Neural cell (in vitro differentiated cells): ENCODE measurements around the gene RTL1. TPM values are rescaled to one million over a fixed set of nuclear protein-coding genes. Genes with fewer than 3 reads are reported as not detected.

Experiments
- H2AFZ ChIP-seq: fragments of 200-600, 300-800 bp; sonication (generic), shearing (Covaris generic); 2 replicates; pipeline ENCODE4 v1.6.0; 2014; ENCODE audit warnings: low read depth, mild to moderate bottlenecking, antibody characterized with exemption, low read length, moderate library complexity
- H3F3A ChIP-seq: fragments of 200-600 bp; shearing (Covaris generic); 2 replicates; pipeline ENCODE4 v1.6.1; 2016; ENCODE audit warnings: mild to moderate bottlenecking, moderate library complexity, mixed read lengths, antibody characterized with exemption, low read length; ENCODE audit not compliant: insufficient read depth, poor library complexity, severe bottlenecking
- H3K27ac ChIP-seq: fragments of 200-600, 300-800 bp; sonication (generic), shearing (Covaris generic); 2 replicates; pipeline ENCODE4 v1.5.1; 2014; ENCODE audit warnings: mild to moderate bottlenecking, low read length, moderate library complexity
- H3K27me3 ChIP-seq: fragments of 300-800, 200-600 bp; sonication (generic), shearing (Covaris generic); 2 replicates; pipeline ENCODE4 v1.6.0; 2014; ENCODE audit warnings: mild to moderate bottlenecking, low read depth, low read length, moderate library complexity; ENCODE audit not compliant: insufficient read depth
- H3K36me3 ChIP-seq: fragments of 300-800, 200-600 bp; sonication (generic), shearing (Covaris generic); 2 replicates; pipeline ENCODE4 v1.5.1; 2014; ENCODE audit warnings: mild to moderate bottlenecking, antibody characterized with exemption, low read length, moderate library complexity; ENCODE audit not compliant: insufficient read depth
- H3K4me2 ChIP-seq: fragments of 300-800, 200-600 bp; sonication (generic), shearing (Covaris generic); 2 replicates; pipeline ENCODE4 v1.6.0; 2014; ENCODE audit warnings: mild to moderate bottlenecking, low read length
- H3K4me3 ChIP-seq: fragments of 300-800, 200-600 bp; sonication (generic), shearing (Covaris generic); 2 replicates; pipeline ENCODE4 v1.5.1; 2014; ENCODE audit warnings: mild to moderate bottlenecking, low read length, moderate library complexity
- H3K79me2 ChIP-seq: fragments of 200-600 bp; shearing (Covaris generic); replicated peaks from 2 replicates; pipeline ENCODE4 v1.6.0; 2014; ENCODE audit warnings: mild to moderate bottlenecking, low read length, moderate library complexity; ENCODE audit not compliant: insufficient read depth
- H3K9ac ChIP-seq: fragments of 300-800, 200-600 bp; sonication (generic), shearing (Covaris generic); 2 replicates; pipeline ENCODE4 v1.6.1; 2016; ENCODE audit warnings: mild to moderate bottlenecking, low read length, mixed read lengths
- H3K9me2 ChIP-seq: fragments of 200-600 bp; shearing (Covaris generic); 2 replicates; pipeline ENCODE4 v1.6.1; 2016; ENCODE audit warnings: mild to moderate bottlenecking, low read length, mixed read lengths; ENCODE audit not compliant: insufficient read depth
- H3K9me3 ChIP-seq: fragments of 200-600, 300-800 bp; sonication (generic), shearing (Covaris generic); 2 replicates; pipeline ENCODE4 v1.6.1; 2016; ENCODE audit warnings: mild to moderate bottlenecking, mixed run types, low read length, moderate library complexity, mixed read lengths
- H4K20me1 ChIP-seq: fragments of 200-600 bp; shearing (Covaris generic); 2 replicates; pipeline ENCODE4 v1.6.1; 2016; ENCODE audit warnings: mild to moderate bottlenecking, mixed run types; ENCODE audit not compliant: insufficient read depth
- EP300 ChIP-seq: fragments of 450-650 bp; conservative IDR thresholded peaks from 2 replicates; pipeline ENCODE4 v1.6.1; 2014; ENCODE audit warnings: antibody characterized with exemption, mild to moderate bottlenecking, moderate library complexity; ENCODE audit not compliant: poor library complexity, severe bottlenecking
- EZH2 ChIP-seq: fragments of 200-600, 300-800 bp; shearing (Covaris generic), sonication (generic); IDR thresholded peaks from 2 replicates; pipeline ENCODE4 v1.6.1; 2014; ENCODE audit warnings: antibody characterized with exemption, low read length, borderline replicate concordance, mild to moderate bottlenecking; ENCODE audit not compliant: insufficient read depth, poor library complexity, severe bottlenecking
- MXI1 ChIP-seq: fragments of 450-650 bp; conservative IDR thresholded peaks from 2 replicates; pipeline ENCODE4 v1.6.1; 2014; ENCODE audit warnings: antibody characterized with exemption, mild to moderate bottlenecking; ENCODE audit not compliant: poor library complexity, severe bottlenecking
- POLR2AphosphoS5 ChIP-seq: IDR thresholded peaks from 2 replicates; pipeline ENCODE4 v1.6.1; 2012
- RAD21 ChIP-seq: fragments of 450-650 bp; conservative IDR thresholded peaks from 2 replicates; pipeline ENCODE4 v1.6.1; 2014; ENCODE audit warnings: antibody characterized with exemption, mild to moderate bottlenecking, moderate library complexity
- SMC3 ChIP-seq: fragments of 450-650 bp; conservative IDR thresholded peaks from 2 replicates; pipeline ENCODE4 v1.6.1; 2014; ENCODE audit warnings: antibody characterized with exemption, mild to moderate bottlenecking, moderate library complexity; ENCODE audit not compliant: poor library complexity
- TAF1 ChIP-seq: IDR thresholded peaks from 2 replicates; pipeline ENCODE4 v1.6.1; 2012; ENCODE audit warnings: low read depth
- polyA plus RNA-seq: library from polyadenylated mRNA; depleted of rRNA; stranded (reverse); fragments of >200 nt; gene quantifications from 2 replicates; pipeline ENCODE4 v1.2.3, GENCODE V29; 2014
- TF ChIP-seq, protein P1 (sequence below): fragments of 450-650 bp; IDR thresholded peaks from 2 replicates; pipeline ENCODE4 v1.5.1; 2014; ENCODE audit warnings: antibody characterized with exemption, mild to moderate bottlenecking, moderate library complexity; ENCODE audit not compliant: poor library complexity, severe bottlenecking
- TF ChIP-seq, protein P2 (sequence below): IDR thresholded peaks from 2 replicates; pipeline ENCODE4 v1.6.1; 2012; ENCODE audit warnings: borderline replicate concordance

The RTL1 gene
- polyA plus RNA-seq, 1 donor from 2014 or later, result not detected

DNA sequence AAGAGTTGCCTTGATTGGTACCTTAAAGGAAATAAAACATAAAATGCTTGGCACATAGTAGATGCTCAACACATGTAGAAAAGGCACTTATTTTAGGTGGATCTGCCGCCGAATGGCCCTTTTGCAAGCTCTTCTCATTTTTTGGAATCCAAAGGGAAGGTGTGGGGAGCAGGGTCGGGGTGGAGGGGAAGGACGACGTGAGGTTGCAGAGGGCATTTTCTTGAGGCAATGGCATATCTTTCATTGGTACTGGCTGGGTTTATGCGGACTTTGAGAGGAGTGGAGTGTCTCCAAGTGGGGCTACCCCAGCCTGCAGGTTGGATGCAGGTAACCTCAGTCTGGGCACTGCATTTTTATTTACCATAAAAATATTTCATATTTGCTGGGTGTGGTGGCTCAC is 8.1 kb downstream of the RTL1 start:
- H2AFZ ChIP-seq, result no peak overlapping the region
- H3K36me3 ChIP-seq, result no peaks in the 10 kb centered on the region
- no peak overlapping the region for H3K9ac ChIP-seq
- no peaks in the 10 kb centered on the region for H3K9me2 ChIP-seq
- TF ChIP-seq, protein P1, sequence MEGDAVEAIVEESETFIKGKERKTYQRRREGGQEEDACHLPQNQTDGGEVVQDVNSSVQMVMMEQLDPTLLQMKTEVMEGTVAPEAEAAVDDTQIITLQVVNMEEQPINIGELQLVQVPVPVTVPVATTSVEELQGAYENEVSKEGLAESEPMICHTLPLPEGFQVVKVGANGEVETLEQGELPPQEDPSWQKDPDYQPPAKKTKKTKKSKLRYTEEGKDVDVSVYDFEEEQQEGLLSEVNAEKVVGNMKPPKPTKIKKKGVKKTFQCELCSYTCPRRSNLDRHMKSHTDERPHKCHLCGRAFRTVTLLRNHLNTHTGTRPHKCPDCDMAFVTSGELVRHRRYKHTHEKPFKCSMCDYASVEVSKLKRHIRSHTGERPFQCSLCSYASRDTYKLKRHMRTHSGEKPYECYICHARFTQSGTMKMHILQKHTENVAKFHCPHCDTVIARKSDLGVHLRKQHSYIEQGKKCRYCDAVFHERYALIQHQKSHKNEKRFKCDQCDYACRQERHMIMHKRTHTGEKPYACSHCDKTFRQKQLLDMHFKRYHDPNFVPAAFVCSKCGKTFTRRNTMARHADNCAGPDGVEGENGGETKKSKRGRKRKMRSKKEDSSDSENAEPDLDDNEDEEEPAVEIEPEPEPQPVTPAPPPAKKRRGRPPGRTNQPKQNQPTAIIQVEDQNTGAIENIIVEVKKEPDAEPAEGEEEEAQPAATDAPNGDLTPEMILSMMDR, result no peak
- no peak for TF ChIP-seq EP300
- no peak for TF ChIP-seq EZH2
- TF ChIP-seq, protein P2, sequence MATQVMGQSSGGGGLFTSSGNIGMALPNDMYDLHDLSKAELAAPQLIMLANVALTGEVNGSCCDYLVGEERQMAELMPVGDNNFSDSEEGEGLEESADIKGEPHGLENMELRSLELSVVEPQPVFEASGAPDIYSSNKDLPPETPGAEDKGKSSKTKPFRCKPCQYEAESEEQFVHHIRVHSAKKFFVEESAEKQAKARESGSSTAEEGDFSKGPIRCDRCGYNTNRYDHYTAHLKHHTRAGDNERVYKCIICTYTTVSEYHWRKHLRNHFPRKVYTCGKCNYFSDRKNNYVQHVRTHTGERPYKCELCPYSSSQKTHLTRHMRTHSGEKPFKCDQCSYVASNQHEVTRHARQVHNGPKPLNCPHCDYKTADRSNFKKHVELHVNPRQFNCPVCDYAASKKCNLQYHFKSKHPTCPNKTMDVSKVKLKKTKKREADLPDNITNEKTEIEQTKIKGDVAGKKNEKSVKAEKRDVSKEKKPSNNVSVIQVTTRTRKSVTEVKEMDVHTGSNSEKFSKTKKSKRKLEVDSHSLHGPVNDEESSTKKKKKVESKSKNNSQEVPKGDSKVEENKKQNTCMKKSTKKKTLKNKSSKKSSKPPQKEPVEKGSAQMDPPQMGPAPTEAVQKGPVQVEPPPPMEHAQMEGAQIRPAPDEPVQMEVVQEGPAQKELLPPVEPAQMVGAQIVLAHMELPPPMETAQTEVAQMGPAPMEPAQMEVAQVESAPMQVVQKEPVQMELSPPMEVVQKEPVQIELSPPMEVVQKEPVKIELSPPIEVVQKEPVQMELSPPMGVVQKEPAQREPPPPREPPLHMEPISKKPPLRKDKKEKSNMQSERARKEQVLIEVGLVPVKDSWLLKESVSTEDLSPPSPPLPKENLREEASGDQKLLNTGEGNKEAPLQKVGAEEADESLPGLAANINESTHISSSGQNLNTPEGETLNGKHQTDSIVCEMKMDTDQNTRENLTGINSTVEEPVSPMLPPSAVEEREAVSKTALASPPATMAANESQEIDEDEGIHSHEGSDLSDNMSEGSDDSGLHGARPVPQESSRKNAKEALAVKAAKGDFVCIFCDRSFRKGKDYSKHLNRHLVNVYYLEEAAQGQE, result no peak
- no peak for TF ChIP-seq SMC3
- TF ChIP-seq POLR2AphosphoS5, result no peak
- TF ChIP-seq TAF1, result no peak
- no peak for TF ChIP-seq RAD21
- no peak overlapping the region for H3K4me2 ChIP-seq
- H4K20me1 ChIP-seq, result no peaks in the 10 kb centered on the region
- H3K4me3 ChIP-seq, result no peak overlapping the region
- no peaks in the 10 kb centered on the region for H3K27me3 ChIP-seq
- H3K27ac ChIP-seq, result no peak overlapping the region
- no peaks in the 10 kb centered on the region for H3K9me3 ChIP-seq
- no peaks in the 10 kb centered on the region for H3F3A ChIP-seq
- no peaks in the 10 kb centered on the region for H3K79me2 ChIP-seq

DNA sequence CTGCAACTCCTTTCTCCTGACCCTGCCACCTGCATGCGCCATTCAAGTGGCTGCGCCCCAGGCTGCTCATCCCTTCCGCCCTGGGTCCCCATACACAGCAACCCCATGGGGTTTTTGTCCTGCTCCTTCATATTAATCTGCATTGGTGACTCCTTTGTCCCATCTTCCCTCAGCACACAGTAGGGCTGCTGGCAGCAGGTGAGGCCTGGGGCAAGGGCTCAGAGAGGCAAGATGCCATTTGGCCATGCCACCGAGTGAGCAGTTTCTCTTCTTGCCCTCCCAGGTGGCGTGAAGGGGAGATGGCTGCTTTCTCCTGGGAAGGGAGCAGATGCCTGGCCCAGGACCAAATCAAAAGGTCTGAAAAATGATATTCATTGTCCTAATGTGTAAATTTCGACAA is 9.1 kb downstream of the RTL1 start:
- Histone ChIP-seq H3K36me3 (no peaks in the 10 kb centered on the region), H3K9me2 (no peaks in the 10 kb centered on the region), H2AFZ (no peak overlapping the region), H3K4me3 (no peak overlapping the region), H3K9ac (no peak overlapping the region), H3K27ac (no peak overlapping the region), H3F3A (no peaks in the 10 kb centered on the region), H3K9me3 (no peaks in the 10 kb centered on the region), H4K20me1 (no peaks in the 10 kb centered on the region), H3K79me2 (no peaks in the 10 kb centered on the region), H3K27me3 (no peaks in the 10 kb centered on the region), H3K4me2 (no peak overlapping the region)
- TF ChIP-seq MXI1, result no peak
- no peak for TF ChIP-seq EZH2
- TF ChIP-seq EP300, result no peak

DNA sequence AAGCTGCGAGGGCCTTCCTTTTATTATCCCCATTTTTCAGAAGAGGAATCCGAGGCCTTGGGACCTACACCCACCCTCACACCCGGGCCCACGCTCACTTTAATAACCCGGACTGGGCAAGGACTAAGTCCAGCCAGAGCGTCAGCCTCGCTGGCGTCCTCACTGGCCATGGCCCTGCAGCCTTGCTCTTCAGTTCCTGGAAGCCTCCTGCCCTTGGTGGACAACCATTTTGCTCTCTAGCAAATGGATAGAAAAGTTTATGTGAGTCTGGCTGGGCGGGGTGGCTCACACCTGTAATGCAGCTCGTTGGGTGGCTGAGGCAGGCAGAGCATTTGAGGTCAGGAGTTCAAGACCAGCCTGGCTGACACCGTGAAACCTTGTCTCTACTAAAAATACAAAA is 9.8 kb downstream of the RTL1 start:
- TF ChIP-seq MXI1 (no peak), EZH2 (no peak), EP300 (no peak), SMC3 (no peak), RAD21 (no peak), TAF1 (no peak)
- TF ChIP-seq, protein P2, result no peak
- TF ChIP-seq, protein P1, result no peak
- Histone ChIP-seq H3K4me2 (no peak overlapping the region), H3K27ac (no peak overlapping the region), H3K79me2 (no peaks in the 10 kb centered on the region), H3K9ac (no peak overlapping the region), H3K36me3 (no peaks in the 10 kb centered on the region), H3K9me3 (no peaks in the 10 kb centered on the region), H4K20me1 (no peaks in the 10 kb centered on the region), H3K9me2 (no peaks in the 10 kb centered on the region), H2AFZ (no peak overlapping the region), H3K27me3 (no peaks in the 10 kb centered on the region), H3F3A (no peaks in the 10 kb centered on the region), H3K4me3 (no peak overlapping the region)
